NCI-H2171 treated with DMSO at 0.1 percent for 48 hours (cell line): ENCODE measurements around the gene LSM3.
A peak's percentile ranks its signal among the peaks of the same experiment; 100 is the strongest.

ENCODE experiments used
- DNase-seq: peaks from one replicate; lab custom pipeline; 2025; lab: John Stamatoyannopoulos, UW

The LSM3 gene

DNA sequence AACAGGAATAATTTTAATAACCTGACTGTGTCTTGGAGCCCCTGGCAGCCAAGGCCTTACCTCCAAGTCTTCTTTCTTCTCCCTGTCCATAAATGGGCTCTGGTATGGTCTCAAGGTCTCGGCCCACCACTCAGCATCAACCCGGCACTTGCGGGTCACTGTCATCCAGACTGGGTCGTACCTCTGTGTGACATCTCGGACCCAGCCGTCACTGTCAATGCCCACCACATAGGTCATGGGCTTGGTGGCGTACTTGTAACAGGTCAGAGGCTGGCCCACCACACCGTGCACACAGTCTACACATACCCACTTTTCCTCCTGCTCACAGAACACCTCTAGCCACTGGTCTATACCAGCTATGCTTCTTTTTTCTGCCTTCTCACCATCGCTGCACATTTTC is 20.7 kb upstream of the LSM3 start:
- DNase-seq: no peak

DNA sequence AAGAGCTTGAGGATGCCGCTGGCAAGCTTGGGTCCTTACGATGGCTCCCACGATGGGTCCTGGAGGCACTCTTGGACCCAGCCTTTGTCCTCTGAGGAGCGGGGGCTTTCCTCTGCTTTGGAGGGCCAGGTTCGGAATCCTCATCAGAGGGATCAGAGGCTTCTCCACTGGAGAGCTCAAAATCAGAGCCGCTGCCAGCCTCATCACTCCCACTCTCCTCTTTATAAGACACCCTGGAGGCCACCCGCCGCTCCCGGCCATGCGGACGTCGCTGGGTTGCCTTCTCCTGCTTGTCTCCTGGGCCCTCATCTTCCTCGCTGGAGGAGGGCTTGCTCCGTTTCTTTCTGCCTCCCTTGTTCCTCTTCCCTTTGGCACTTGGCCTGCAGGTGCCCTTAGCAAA is 20.2 kb upstream of the LSM3 start:
- DNase-seq: no peak

DNA sequence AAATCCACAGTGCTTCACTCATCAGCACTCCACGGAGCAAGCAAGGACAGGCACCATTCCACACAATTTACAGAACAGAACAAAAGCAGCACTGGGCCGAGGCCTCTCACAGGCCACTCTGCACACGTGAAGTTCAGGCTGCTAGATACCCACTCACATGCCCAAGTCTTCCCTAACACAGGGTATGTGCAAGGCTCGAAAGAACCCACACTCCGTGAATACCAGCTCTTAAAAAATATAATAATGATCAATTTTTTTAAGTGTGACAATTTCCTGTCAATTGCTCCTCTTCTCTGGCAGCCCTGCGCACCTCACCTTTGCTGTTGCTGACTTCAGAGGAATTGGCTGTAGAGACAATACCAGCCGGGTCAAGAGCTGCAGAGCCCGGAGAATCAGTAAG is 19.2 kb upstream of the LSM3 start:
- DNase-seq: no peak

DNA sequence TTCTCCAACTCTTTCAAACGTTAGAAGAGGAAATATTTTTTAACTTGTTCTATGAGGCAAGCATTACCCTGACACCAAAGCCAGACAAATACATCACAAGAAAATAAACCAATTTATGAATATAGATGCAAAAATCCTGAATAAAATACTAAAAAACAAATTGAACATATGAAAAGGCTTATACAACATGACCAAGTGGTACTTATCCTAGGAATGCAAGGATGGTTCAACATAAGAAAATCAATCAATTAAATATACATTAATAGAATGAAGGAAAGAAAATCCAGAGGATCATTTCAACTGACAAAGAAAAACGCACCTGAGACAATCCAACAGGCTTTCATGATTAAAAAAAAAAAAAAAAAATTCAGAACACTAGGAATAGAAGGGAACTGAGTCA is 17.3 kb upstream of the LSM3 start:
- DNase-seq: no peak

DNA sequence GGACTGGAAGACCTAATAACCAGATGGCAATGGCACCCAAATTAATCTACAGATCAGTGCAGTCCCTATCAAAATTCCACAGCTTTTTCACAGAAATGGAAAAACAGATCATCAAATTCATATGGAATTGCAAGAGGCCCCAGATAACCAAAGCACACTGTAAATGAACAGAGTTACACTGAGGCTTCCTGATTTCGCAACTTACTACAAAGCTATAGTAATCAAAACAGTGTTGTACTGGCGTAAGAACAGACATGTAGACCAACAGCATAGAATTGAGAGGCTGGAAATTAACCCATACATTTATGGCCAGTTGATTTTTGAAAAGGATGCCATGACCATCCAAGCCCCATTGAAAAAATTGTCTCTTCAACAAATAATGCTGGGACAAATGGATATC is 16.4 kb upstream of the LSM3 start:
- DNase-seq: no peak

DNA sequence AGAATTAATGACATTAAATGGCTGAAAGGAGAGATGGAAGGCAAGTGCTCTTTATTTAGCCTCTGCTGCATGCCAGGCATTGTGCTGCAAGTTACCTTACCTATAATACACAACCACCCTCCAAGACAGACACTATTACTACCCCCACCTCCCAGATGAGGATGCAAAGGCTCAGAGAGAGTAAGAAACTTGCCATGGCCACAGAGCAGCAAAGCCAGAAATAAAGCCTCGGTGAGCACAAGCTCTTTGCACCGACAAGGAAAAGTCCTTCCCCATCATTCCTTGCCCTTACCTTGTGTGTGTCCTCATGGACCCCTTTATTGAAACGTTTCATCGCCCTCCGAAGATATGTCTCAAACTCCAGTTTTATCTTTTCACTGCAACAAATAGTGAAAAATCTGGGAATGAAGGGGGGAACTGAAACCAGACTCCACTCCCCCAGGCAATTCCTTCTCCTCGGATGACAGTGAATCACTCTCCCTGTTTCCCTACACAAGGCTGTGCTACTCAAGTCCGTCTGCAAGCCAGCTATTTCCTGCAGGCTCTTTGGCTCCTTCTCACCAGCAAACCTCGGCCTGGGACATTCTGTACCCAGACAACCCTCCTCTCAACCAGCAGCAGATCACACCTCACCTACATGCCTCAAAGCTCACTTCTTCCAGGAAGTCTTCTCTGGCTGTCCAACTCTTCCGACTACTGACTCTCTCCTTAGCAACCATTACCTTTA is 11.6 kb upstream of the LSM3 start:
- DNase-seq: no peak

DNA sequence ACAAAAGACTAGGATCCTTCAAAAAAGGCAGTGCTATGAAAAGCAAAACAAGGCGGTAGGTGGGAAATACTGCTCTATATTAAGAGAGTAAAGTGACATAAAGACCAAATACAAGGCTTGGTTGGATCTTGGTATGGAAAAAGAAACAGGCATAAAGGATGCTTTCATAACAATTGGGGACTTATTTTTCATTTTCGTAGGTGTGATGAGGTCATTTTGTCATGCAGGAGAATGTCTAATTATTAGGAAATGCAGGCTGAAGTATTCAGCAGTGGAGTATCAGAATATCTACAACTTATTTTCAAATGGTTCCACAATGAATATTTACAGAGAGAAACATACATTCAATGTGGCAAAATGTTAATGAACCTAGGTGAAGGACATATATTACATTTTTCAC is 9.2 kb upstream of the LSM3 start:
- no peak for DNase-seq

DNA sequence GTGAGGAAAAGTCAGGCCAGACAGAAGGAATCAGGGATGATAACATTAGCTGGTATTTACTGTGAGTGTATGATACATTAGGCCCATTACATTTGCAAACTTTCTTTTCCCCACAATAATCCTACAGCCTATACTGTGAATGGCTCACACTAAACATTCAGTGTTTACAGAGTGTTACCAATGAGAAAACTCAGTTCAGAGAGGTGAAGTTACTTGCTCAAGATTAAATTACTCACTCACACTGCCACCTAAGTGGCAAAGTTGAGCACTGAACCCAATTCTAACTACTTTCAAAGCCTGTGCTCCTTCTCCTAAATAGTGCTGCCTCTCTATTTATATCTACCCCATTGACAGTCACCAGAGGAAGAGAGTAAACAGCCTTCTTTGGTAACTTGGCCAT is 8.7 kb upstream of the LSM3 start:
- no peak for DNase-seq

DNA sequence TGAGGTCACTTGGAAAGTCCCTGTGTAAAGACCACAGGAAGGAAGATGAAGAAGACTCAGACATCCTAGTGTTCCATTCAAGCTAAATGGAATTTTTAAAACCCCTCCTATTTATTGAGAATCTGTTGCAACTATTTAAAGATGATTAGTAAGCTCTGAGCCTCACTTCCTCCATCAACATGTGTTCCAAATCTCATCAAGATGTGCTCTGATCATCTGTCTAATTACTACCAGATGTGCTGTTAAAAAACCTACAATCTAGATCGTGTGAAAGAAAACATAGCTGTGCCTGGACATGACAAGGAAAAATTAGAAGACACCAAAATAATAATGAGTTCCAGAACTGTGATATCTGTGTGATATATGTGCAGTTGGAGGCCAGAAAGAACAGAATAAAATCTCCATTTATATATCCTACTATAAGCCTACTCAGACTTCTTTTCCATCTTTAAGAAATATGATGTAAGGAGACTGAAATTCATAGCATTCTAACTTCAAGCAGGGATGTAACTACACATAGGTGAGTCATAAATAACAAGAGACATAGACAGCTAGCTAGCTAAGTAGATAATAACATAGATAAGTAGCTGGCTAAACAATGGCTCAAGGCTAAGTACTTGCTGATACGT is 8.0 kb upstream of the LSM3 start:
- no peak for DNase-seq

DNA sequence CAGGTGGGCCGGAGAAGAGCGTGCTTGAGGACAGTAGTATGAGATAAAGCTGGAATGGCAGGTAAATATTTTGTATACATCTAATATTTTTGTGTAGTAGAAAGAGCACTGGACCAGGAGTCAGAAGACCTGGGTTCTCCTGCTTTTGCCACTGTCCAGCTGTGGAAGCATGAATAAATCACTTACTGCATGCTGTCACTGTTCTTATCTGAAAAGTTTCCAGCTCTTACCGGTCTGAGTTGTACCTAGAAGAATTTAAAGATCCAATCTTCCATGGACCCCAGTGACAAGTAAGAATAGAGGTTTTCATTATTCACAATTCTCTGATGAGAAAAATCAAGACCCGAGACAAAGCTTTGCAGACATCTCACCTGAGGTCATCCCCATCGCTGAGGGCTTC is 6.1 kb upstream of the LSM3 start:
- DNase-seq: no peak

DNA sequence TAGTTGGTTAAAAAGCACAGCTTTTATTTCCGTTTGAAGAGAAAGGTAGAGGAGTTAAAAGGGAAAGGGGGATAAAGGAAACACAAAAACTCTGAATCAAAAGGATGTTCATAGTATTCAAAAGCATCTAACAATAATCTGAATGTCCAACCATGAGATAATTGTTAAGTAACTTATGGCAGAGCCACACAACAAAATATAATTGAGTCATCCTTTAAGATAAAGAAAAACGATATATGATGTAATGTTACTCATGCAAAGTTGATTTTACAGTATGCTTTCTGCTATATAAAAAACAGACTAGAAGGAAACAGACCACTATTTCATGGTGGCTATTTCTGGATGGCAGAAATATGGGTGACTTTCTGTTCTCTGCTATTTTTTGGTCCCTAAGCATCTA is 4.1 kb upstream of the LSM3 start:
- DNase-seq: no peak

DNA sequence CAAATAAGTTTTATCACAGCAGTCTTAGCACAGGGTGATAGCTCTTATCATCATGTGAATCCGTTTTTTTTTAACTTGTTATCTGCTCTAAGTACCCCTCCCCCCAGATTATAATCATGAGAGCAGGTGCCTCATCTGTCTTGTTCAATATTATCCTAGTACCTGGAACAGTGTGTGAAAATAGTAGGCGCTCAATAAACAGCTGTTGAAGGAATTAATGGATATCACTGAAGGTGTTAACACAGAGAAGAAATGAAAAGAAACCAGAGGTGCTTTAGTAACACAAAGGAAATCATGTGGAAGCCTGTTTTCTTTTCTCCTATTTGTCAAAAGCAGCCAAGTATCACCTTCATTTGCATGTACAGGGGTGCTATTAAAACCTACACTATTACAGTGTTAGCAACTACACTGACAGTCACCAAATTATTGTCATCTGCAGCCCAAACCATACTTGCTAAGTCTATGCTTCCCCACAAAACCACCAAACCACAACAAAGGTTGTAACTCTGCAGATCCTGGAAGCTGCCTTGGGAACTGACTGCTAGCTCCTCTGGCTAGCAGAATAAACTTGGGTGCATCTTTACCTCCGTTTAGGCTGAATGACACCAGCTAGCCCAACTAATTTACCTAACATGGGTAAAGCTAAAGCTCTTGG is 3.1 kb upstream of the LSM3 start:
- no peak for DNase-seq

DNA sequence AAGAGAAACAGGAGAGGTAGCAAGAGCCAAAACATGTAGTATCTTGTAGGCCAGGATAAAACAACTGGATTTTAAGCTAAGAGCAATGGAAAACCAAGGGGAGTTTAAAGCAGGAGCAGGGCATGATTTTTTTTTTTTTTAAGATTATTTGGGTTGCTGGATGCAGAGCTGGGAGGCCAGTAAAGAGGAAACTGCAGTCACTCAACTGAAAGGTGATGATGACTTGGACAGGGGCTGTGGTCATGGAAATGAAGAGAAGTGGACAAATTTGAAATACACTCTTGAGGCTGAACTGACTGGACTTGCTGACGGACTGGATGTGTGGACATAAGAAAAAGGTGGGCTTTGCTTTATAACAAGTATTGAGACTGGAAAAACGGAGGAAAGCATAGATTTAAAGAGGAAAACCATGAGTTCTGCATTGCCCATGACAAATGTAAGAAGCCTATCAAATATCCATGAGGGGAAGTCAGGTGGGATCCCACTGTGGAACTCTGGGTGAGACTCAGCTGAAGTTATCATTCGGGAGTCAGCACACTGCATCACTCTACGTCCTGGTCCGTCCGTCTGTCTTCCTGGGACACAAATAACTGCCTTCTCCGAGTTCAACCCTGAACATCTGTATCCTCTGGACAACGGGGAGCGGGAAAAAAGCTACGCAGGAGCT is 904 bp upstream of the LSM3 start:
- DNase-seq: peak; percentile 5

DNA sequence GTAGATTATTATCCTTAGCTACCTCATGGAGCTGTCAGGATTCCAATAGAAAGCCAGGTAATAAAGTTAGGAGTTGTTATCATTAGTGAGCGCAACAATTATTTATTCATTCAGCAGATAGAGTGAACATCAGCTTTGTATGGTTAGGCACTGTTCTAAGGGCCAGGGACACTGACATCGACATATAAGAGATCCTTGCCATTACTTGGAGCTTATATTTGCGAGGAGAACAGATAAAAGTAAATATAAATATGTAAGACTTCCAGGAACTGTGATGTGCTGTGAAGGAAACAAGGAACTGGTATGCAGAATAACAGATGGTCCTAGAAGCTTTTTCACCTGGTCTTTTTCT is 473 bp downstream of the LSM3 start:
- DNase-seq: no peak

DNA sequence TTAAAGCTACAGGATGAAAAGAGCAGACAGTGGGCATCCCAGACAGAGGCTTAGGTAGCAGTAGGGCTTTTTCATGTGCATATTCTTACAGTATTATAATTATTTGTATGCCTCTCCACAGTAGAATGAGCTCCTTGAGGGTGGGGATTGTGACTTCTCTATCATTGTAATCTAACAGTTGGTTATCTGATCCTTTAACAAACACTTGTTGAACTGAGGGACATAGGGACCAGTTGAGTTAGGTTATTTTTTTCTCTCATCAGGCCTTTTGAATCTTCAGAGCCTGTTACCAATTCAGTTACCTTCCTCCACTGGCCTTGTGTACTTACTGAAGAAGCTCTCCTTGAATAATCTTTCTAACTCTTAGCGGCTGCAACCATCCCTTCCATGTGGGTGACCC is 1.2 kb downstream of the LSM3 start:
- DNase-seq: no peak

DNA sequence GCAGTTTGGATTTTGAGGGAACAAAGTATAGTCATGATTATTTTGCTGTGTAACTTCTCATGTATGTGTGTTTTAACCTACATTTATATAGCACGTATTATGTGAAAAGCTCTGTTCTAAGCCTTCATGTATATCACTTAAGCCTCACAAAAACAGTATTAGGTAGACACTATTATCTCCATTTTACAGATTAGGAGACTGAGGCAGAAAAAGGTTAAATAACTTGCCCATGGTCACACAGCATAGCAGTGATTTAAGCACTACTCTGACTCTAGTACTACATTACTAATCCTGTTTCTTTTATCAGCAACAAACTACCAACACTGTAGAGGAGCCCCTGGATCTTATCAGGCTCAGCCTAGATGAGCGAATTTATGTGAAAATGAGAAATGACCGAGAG is 2.6 kb downstream of the LSM3 start:
- DNase-seq: no peak

DNA sequence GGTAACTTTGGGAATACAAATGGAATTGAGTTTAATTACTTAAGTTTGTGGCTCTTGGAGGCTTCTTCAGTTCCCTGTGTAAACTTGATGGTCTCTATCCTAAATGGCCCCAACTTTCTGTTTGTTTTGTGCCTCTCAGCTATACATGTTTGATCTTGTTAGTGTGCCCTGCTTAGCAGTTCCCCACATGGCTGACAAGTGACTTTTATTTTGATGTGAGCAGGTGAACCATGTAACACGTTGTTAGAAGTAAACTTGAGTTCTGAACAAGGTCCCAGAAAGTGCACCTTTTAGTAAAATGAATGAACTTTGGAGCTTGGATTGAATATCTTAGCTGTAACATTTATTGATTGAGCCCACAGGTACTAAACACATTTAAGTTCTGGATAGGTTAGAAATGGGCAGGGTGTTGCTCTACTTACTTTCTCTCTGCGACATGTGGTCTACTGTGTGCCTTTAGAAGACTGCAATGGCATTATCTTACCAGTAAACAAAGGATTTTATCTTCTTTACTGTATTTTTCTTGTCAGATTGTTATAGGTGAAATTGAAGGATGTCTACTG is 4.5 kb downstream of the LSM3 start:
- DNase-seq: no peak

DNA sequence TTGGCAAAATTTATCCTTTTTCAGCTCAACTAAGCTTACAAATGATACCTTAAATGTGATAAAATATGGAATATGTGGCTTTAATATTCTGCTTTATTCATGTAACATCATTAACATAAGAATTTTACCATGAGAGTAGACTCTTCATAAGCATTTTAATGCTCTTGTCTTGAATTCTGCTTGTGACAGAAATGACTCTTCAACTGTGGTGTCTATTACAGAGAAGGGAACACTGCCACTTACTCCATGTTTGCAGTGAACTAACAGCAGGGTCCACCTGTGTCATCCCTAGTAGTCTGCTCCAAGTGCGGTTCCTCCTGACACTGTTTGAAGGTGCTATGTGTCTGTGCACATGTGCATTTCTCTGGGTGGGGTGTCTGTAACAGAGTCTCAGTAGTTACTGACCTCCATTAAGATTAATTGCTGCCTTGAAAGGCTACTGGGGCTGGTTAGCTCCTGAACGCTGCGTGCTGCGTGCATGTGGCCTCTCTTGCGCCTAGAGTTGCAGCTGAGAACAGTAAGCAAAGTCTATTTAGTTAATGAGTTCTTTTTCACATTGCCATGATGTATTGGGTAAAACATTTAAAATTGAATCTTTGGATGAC is 8.3 kb downstream of the LSM3 start:
- DNase-seq: no peak

DNA sequence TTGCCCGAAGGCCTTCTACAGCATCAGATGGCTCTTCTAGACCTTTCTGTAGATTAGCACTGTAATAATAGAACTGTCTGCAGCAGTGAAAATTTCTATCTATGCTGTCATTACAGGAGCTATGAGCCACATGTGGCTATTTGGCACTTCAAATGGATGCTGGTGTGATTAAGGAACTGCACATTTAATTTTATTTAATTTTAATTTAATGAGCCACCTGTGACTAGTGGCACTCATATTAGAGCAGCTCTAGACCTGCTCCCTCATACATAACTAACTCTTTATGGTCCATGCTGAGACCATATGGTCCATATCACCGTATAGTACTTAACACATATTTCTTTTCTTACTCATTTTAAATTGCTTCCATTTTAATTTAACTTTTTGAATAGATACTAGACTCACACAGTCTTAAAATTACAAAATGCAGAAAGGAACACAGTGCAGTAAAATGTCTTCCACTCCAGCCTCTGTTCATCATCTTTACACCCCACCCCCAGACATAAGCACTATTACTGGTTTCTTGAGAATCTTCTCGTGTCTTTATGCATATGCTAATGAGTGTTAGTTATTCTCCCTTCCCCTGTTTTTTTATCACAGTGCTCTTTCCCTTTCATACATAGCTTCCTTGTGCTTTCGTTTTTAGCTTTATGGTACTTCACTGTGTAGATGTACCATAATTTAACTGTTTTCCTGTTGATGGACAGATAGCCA is 9.6 kb downstream of the LSM3 start:
- DNase-seq: no peak

DNA sequence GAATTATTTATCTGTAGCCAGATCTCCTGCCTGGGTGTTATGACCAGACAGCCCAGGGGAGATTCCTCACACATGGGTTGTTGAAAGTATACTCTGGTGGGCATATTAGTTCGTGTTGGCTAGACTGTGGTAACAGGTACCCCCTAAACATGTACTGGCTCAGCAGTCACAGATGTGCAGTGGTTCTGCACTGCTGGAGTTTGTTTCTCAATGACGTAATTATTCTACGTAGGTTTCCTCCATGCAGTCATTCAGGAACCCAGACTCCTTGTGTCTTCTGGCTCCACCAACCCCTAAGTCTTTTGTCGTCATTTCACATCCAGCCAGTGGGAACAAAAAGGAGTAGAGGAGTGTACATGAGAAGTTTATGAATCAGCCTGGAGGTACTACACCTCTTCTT is 16.2 kb downstream of the LSM3 start:
- no peak for DNase-seq

DNA sequence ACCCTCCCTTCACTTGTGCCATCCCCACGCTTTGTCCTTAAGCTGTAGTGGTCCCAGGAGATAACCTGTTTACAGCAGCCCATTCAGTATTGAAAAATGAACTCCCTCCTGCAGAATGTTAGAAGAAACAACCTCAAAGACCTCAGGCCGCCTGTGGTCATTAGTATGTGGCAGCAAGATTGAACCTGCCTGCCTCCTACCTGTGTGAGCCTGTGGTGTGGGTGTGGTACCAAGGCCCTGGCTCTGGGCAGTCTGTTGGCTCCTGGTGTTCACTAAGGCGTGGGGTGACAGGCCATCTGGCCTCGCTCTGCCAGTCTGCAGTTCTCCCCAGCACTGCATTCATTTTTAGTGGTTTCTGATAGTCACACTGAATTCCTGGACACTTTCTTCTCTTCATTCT is 21.0 kb downstream of the LSM3 start:
- no peak for DNase-seq

DNA sequence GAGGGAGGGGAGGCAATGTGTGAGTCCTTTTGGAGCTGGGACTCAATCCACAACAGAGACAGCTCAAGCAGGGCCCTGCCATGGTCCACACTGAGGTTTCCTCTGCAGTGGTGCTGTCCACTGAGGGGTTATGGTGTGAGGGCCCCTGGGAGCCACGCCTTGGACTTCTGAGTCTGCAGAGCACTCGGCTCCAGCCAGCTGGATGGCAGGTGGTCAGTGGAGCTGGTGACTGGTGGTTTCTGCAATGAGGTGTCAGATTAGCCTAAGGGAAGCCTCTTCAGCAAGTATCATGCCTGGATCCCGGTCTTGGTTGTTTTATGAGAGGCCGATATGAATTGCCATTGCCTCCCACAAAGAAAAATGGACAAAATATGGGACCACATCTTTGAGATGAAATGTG is 21.7 kb downstream of the LSM3 start:
- DNase-seq: no peak
